Sigmoid colon (tissue), 7 donors: ENCODE data around the gene OR5B17. TPM values are rescaled to one million over a fixed set of nuclear protein-coding genes. Genes with fewer than 3 reads are reported as not detected.
"Not testable (repeated sequence)": the region's sequence is repeated elsewhere in the genome, so short reads cannot be mapped to it uniquely, and the experiment has no call there.

Source experiments
- DNase-seq: peaks from one replicate; pipeline ENCODE4 v3.0.0-alpha.2; 2019
- H3K27ac ChIP-seq, 4 donors: fragments of 200-600 bp; sonication (generic); one replicate each; pipeline ENCODE4 v1.5.1; 2016 to 2019; ENCODE audit warnings: mild to moderate bottlenecking in 1 of 4
- H3K27me3 ChIP-seq, 3 donors: fragments of 200-600 bp; sonication (generic); one replicate each; pipeline ENCODE4 v1.5.1; 2019; ENCODE audit warnings: mild to moderate bottlenecking in 1 of 3
- H3K36me3 ChIP-seq, 4 donors: fragments of 200-600 bp; sonication (generic); one replicate each; pipeline ENCODE4 v1.5.1; 2016 to 2019
- H3K4me1 ChIP-seq, 4 donors: fragments of 200-600 bp; sonication (generic); one replicate each; pipeline ENCODE4 v1.5.1; 2017 to 2019
- H3K4me3 ChIP-seq, 4 donors: fragments of 200-600 bp; sonication (generic); one replicate each; pipeline ENCODE4 v1.5.1; 2017 to 2019; ENCODE audit warnings: mild to moderate bottlenecking in 2 of 4, moderate library complexity in 1 of 4
- H3K9me3 ChIP-seq, 4 donors: fragments of 200-600 bp in 3 of 4; sonication (generic) in 3 of 4; one replicate each; pipeline versions ENCODE4 v1.5.1 to v1.6.1; 2013 to 2019
- EP300 ChIP-seq, 4 donors: sonication (generic); formaldehyde crosslinking; IDR thresholded peaks; one replicate each; pipeline ENCODE4 v1.6.1; 2017; ENCODE audit warnings: antibody characterized with exemption in 4 of 4
- POLR2A ChIP-seq, 2 donors: fragments of 450-650 bp; IDR thresholded peaks; one replicate each; pipeline ENCODE4 v1.6.1; 2016; ENCODE audit warnings: antibody characterized with exemption in 2 of 2, mild to moderate bottlenecking in 2 of 2, moderate library complexity in 2 of 2
- POLR2AphosphoS5 ChIP-seq, 4 donors: sonication (generic); formaldehyde crosslinking; IDR thresholded peaks; one replicate each; pipeline ENCODE4 v1.6.1; 2017; ENCODE audit warnings: antibody characterized with exemption in 4 of 4
- WGBS, 2 donors: extraction: QIAGEN DNeasy Blood & Tissue Kit; methylation state at CpG; one replicate each; pipeline ENCODE4 v1.1.7; 2013; 5-methylcytosine and 5-hydroxymethylcytosine counted together
- intact Hi-C: fragments of 100-400 bp; cut with DNase I; formaldehyde crosslinking; loops from one replicate; pipeline ENCODE4 v1.15.1; 2023
- polyA plus RNA-seq, 3 donors: library from polyadenylated mRNA; stranded (reverse); fragments of 200-250 nt; gene quantifications; one replicate each; pipeline ENCODE4 v1.2.3, GENCODE V29; 2013
- total RNA-seq, 4 donors: library from RNA; depleted of rRNA; stranded (reverse); fragments of >200 nt; gene quantifications; one replicate each; pipeline ENCODE4 v1.1.0, GENCODE V29; 2016
- TF ChIP-seq, protein P1 (sequence below), 4 experiments: fragments of 450-650 bp in 3 of 4; fragments of 200-600 bp in 1 of 4; IDR thresholded peaks; one replicate each; pipeline ENCODE4 v1.5.1; 2016 to 2019; ENCODE audit warnings: antibody characterized with exemption in 4 of 4, mild to moderate bottlenecking in 3 of 4, moderate library complexity in 2 of 4
- donor health status: healthy with polysubstance abuse.
- donor health status: Bipolar disorder and iron deficiency.
- donor health status: healthy.

OR5B17 gene
- total RNA-seq (not detected), polyA plus RNA-seq (not detected)

DNA sequence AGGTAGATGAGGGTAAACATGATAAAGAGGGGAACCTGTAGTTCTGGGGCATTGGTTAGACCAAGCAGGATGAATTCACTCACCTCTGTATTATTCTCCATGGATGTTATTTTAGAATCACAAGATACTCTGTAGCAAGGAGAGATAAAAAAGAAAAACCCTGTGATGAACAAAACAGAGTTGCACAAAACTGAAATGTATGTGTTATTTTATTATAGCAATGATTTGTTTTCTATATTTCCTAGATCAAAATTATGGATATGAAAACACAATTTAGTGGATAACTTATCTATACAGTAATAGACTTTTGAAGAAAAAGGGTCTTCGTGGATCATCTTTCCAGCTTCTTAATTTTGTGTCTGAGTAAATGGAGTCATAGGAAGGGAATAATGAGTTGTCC is at the start of gene OR5B17:
Gene OR5B17 (minus strand): TSS at position 101 of the 400 bp plus-strand sequence. CDS start 0 bp downstream, at position 101.
- Histone ChIP-seq H3K9me3 (no peaks in the 10 kb centered on the region), H3K4me1 (no peaks in the 10 kb centered on the region), H3K27ac (no peak within 1 kb of the TSS), H3K4me3 (no peak within 1 kb of the TSS), H3K27me3 (no peaks in the 10 kb centered on the region), H3K36me3 (no peaks in the 10 kb centered on the region)
- intact Hi-C loops = no loop called here
- 49 to 67% methylated on average over 1 of the region's 1 CpG for WGBS, 2 donors
- TF ChIP-seq, protein P1, sequence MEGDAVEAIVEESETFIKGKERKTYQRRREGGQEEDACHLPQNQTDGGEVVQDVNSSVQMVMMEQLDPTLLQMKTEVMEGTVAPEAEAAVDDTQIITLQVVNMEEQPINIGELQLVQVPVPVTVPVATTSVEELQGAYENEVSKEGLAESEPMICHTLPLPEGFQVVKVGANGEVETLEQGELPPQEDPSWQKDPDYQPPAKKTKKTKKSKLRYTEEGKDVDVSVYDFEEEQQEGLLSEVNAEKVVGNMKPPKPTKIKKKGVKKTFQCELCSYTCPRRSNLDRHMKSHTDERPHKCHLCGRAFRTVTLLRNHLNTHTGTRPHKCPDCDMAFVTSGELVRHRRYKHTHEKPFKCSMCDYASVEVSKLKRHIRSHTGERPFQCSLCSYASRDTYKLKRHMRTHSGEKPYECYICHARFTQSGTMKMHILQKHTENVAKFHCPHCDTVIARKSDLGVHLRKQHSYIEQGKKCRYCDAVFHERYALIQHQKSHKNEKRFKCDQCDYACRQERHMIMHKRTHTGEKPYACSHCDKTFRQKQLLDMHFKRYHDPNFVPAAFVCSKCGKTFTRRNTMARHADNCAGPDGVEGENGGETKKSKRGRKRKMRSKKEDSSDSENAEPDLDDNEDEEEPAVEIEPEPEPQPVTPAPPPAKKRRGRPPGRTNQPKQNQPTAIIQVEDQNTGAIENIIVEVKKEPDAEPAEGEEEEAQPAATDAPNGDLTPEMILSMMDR (IDR thresholded peaks at IDR 0.05) = no peak
- TF ChIP-seq EP300 (IDR thresholded peaks at IDR 0.05) (no peak), POLR2A (IDR thresholded peaks at IDR 0.05) (no peak), POLR2AphosphoS5 (IDR thresholded peaks at IDR 0.05) (no peak)
- no peak for DNase-seq

DNA sequence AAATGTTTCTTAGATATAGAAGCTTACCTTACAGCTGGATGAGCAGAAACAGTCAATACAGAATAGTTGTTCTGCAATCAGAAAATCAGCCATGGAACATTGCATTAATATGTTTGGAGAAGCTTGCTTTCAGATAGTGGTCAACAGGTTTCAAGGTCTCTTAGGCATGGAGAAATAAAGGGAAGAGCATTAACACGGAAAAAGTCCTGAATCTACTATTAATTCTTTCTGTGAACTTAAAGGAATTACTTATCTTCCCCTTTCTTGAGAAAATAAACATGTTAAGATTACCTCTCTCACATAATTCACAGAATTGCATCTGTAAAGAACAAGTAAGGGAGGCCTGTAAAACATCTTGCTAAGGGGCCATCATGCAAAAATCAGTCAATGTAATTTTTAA is 47.9 kb upstream of the OR5B17 start, which contains the start of gene OR5B3:
Gene OR5B3 (minus strand): TSS at position 101 of the 400 bp plus-strand sequence. CDS start 3,465 bp downstream, outside the sequence.
- Histone ChIP-seq H3K27me3 (no peaks in the 10 kb centered on the region), H3K4me1 (no peaks in the 10 kb centered on the region), H3K36me3 (no peaks in the 10 kb centered on the region), H3K27ac (no peak within 1 kb of the TSS), H3K4me3 (no peak within 1 kb of the TSS), H3K9me3 (no peaks in the 10 kb centered on the region)
- WGBS, 2 donors = 49 to 65% methylated on average over 1 of the region's 1 CpG
- no peak for TF ChIP-seq POLR2AphosphoS5 (IDR thresholded peaks at IDR 0.05)
- TF ChIP-seq POLR2A (IDR thresholded peaks at IDR 0.05) = no peak
- no peak for TF ChIP-seq EP300 (IDR thresholded peaks at IDR 0.05)
- TF ChIP-seq, protein P1 (IDR thresholded peaks at IDR 0.05) = no peak
- no peak for DNase-seq
- intact Hi-C loops = no loop called here

DNA sequence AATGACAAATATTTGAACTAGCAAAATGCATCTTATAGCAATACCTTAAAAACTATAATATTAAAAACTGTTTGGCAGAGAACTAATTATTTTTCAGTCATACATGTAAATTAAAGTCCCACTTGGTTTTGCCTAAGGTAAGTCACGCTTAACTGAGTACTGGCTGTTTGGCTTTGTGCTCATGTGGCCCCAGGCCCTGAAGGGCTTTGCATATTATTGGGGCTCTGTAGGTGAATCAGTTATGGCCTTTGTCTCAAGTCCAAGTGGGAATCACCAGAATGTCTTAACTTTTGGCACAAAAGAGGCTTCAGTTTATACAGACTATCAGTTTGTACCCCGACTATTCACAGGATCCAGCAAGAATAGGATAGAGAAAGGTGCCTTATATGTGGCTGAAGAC is 40.8 kb upstream of the OR5B17 start:
- intact Hi-C loops, DNase-seq: not testable (repeated sequence)
- 88 to 100% methylated on average over 1 of the region's 2 CpGs for WGBS, 2 donors

DNA sequence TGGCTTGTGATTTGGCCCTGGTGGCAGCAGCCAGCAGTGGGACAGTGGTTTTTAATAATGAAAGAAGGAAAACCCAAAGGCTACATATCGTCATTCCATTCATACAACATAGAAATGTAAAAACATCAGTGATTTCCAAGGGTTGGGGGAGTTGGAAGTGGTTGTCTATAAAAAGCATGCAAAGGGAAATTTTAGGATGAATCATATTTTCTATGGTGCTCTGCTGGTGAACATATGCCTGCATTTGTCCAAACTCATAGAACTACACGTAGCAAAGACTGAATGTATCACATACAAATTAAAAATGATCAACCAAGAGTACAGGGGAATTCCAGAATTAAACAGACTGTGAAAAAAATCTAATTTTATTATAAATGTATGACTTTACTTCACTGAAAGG is 36.7 kb upstream of the OR5B17 start:
- intact Hi-C loops = no loop called here
- no peak overlapping the region for H3K27ac ChIP-seq
- H3K27me3 ChIP-seq = no peaks in the 10 kb centered on the region
- no peaks in the 10 kb centered on the region for H3K4me1 ChIP-seq
- TF ChIP-seq EP300 (IDR thresholded peaks at IDR 0.05) = no peak
- TF ChIP-seq POLR2A (IDR thresholded peaks at IDR 0.05) = no peak
- TF ChIP-seq POLR2AphosphoS5 (IDR thresholded peaks at IDR 0.05) = no peak
- TF ChIP-seq, protein P1 (IDR thresholded peaks at IDR 0.05) = no peak
- 82 to 86% methylated on average over 2 of the region's 2 CpGs for WGBS, 2 donors
- peaks cover 0 to 5% (median 0%) of the 10 kb centered on the region in 4 donors for H3K9me3 ChIP-seq
- no peak overlapping the region for H3K4me3 ChIP-seq
- H3K36me3 ChIP-seq = no peaks in the 10 kb centered on the region
- no peak for DNase-seq

More for the DNA sequence above, 40.8 kb upstream of the OR5B17 start:
- not testable (repeated sequence) for H3K4me1 ChIP-seq, H3K9me3 ChIP-seq, H3K4me3 ChIP-seq, H3K27ac ChIP-seq, H3K36me3 ChIP-seq, H3K27me3 ChIP-seq

DNA sequence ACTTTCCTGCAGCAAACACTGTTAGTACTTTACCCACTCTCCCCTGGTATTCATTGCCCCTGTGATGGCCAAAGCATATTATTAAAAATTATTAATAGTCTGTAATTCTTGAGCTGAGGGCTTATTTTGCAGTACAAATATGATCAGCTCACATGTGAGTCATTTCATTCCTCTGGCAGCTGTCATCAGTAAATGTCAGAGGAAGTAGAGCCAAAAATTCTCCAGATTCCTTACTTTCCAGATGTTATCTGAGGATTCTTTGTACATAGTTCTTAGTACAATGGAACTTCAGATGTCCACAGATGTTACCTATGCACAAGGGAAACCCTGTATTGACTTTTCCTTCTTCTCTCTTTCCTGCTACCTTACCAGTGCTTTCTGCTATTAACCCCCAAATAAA is 35.3 kb upstream of the OR5B17 start:
- Histone ChIP-seq H3K36me3 (no peaks in the 10 kb centered on the region), H3K27me3 (no peaks in the 10 kb centered on the region), H3K4me3 (no peak overlapping the region), H3K9me3 (peaks cover 0 to 5% (median 0%) of the 10 kb centered on the region in 4 donors), H3K4me1 (no peaks in the 10 kb centered on the region), H3K27ac (no peak overlapping the region)
- no peak for DNase-seq
- TF ChIP-seq EP300 (IDR thresholded peaks at IDR 0.05) = no peak
- TF ChIP-seq POLR2AphosphoS5 (IDR thresholded peaks at IDR 0.05) = no peak
- intact Hi-C loops = no loop called here

DNA sequence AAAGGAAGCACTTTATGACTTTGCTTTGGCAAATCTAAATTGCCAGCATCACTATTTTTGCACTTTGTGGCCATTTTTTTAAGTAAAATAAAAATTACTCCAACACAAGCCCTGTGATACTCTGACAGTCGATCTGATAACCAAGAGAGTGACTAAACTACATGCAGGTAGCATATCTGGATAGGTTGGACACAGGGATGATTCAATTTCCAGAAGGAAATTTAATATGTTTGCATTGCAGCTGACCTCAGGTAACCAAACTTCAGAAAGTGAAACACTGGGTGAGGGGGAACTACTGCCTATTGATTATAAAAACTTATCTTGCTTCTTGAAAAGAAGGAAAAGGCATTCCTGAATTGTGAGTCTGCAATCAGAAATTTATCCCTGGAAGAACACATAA is 33.9 kb upstream of the OR5B17 start:
- Histone ChIP-seq H3K36me3 (no peaks in the 10 kb centered on the region), H3K27ac (no peak overlapping the region), H3K4me3 (no peak overlapping the region), H3K27me3 (no peaks in the 10 kb centered on the region), H3K9me3 (peaks cover 0 to 5% (median 0%) of the 10 kb centered on the region in 4 donors), H3K4me1 (no peaks in the 10 kb centered on the region)
- no peak for DNase-seq
- intact Hi-C loops = no loop called here
- 17 to 48% methylated on average over 1 of the region's 1 CpG for WGBS, 2 donors
- TF ChIP-seq POLR2AphosphoS5 (IDR thresholded peaks at IDR 0.05) = no peak
- TF ChIP-seq, protein P1 (IDR thresholded peaks at IDR 0.05) = no peak
- TF ChIP-seq EP300 (IDR thresholded peaks at IDR 0.05) = no peak
- TF ChIP-seq POLR2A (IDR thresholded peaks at IDR 0.05) = no peak
